Loucy (cell line): ENCODE results near the gene UBE2J2.

Source experiments
- CTCF ChIP-seq: fragments of 200-600 bp; sonication (generic); conservative IDR thresholded peaks from 2 replicates; pipeline ENCODE4 v1.5.1; 2014; ENCODE audit warnings: mild to moderate bottlenecking, antibody characterized with exemption, low read length
- EZH2phosphoT487 ChIP-seq: fragments of 200-600 bp; IDR thresholded peaks from 2 replicates; pipeline ENCODE4 v1.6.1; 2018; ENCODE audit warnings: antibody characterized with exemption, mild to moderate bottlenecking, moderate library complexity, borderline replicate concordance

GRCh38 chr1:1236176-1236763, 37.4 kb downstream of the UBE2J2 start:
- TF ChIP-seq CTCF (no peak), EZH2phosphoT487 (no peak)
